ENCODE measurements around the gene BEND6. TPM values are rescaled to one million over a fixed set of nuclear protein-coding genes. Genes with fewer than 3 reads are reported as not detected.

The BEND6 gene
- total and polyA plus RNA-seq, 2 of the 13 experiments (the other 11 are each of a cell fraction or from before 2014, with no cell fraction given), result 0.20 to 0.21 TPM

DNA sequence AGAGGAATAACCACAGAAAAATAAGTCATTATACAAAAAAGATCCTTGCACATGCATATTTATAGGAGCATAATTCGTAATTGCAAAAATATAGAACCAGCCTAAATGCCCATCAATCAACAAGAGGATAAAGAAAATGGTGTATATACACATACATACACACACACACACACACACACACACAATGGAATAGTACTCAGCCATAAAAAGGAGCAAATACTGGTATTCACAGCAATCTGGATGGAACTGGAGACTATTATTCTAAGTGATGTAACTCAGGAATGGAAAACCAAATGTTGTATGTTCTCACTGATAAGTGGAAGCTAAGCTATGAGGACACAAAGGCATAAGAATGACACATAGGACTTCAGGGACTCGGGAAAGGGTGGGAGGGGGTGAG lies 89.7 kb downstream of the BEND6 start:
- WGBS (ENCODE audit: low lambda C conversion rate), result 74% methylated on average over 2 of the region's 2 CpGs
- Histone ChIP-seq H3K79me2 (ENCODE audit: insufficient read depth, low read length) (peaks cover 18% of the 10 kb centered on the region), H3K4me1 (ENCODE audit: insufficient read depth, low read length) (peaks cover 26% of the 10 kb centered on the region), H3K4me2 (ENCODE audit: low read depth, low read length) (no peak overlapping the region), H4K20me1 (ENCODE audit: insufficient read depth, low read length) (no peaks in the 10 kb centered on the region), H3K9ac (ENCODE audit: insufficient read depth, low read depth, low read length) (no peak overlapping the region), H2AFZ (ENCODE audit: low read length) (no peak overlapping the region), H3K9me3 (ENCODE audit: low read length) (no peaks in the 10 kb centered on the region), H3K36me3 (replicated peaks in 1 of 2; ENCODE audit: control insufficient read depth in 1 of 2, insufficient read depth in 2 of 2, low read length in 2 of 2) (no peaks in the 10 kb centered on the region; a peak in 1 of 5 replicates), H3K27me3 (ENCODE audit: control insufficient read depth in 1 of 2, insufficient read depth in 2 of 2, low read length in 2 of 2) (peaks cover 2 to 6% of the 10 kb centered on the region in 2 experiments; a peak in 2 of 5 replicates), H3K4me3 (replicated peaks in 1 of 3; ENCODE audit: insufficient read depth in 1 of 3, low read depth in 2 of 3, low read length in 3 of 3) (no peak overlapping the region), H3K27ac (ENCODE audit: extremely low read length, insufficient read depth, low read length) (no peak overlapping the region)
- FAIRE-seq (no peak), DNase-seq (ENCODE audit: low spot score) (no peak), ATAC-seq (no peak)
- TF ChIP-seq ZNF232 (CRISPR knock-in tag; IDR thresholded peaks at IDR 0.05; ENCODE audit: borderline replicate concordance) (no peak), TEAD2 (CRISPR knock-in tag; IDR thresholded peaks at IDR 0.05) (no peak), MAFF (IDR thresholded peaks at IDR 0.05; ENCODE audit: low read depth, low read length) (no peak), FOXA3 (CRISPR knock-in tag; IDR thresholded peaks at IDR 0.05) (no peak), ZNF10 (CRISPR knock-in tag; IDR thresholded peaks at IDR 0.05; ENCODE audit: borderline replicate concordance, low read depth) (no peak), ZNF282 (IDR thresholded peaks at IDR 0.05; ENCODE audit: partially characterized antibody) (no peak), RFX1 (IDR thresholded peaks at IDR 0.05) (no peak), MAF1 (CRISPR knock-in tag; IDR thresholded peaks at IDR 0.05; ENCODE audit: borderline replicate concordance) (no peak), RARA (CRISPR knock-in tag; IDR thresholded peaks at IDR 0.05) (no peak)
- TF ChIP-seq, protein P1, sequence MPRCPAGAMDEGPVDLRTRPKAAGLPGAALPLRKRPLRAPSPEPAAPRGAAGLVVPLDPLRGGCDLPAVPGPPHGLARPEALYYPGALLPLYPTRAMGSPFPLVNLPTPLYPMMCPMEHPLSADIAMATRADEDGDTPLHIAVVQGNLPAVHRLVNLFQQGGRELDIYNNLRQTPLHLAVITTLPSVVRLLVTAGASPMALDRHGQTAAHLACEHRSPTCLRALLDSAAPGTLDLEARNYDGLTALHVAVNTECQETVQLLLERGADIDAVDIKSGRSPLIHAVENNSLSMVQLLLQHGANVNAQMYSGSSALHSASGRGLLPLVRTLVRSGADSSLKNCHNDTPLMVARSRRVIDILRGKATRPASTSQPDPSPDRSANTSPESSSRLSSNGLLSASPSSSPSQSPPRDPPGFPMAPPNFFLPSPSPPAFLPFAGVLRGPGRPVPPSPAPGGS (CRISPR knock-in tag; IDR thresholded peaks at IDR 0.05), result no peak
- TF ChIP-seq, protein P2, sequence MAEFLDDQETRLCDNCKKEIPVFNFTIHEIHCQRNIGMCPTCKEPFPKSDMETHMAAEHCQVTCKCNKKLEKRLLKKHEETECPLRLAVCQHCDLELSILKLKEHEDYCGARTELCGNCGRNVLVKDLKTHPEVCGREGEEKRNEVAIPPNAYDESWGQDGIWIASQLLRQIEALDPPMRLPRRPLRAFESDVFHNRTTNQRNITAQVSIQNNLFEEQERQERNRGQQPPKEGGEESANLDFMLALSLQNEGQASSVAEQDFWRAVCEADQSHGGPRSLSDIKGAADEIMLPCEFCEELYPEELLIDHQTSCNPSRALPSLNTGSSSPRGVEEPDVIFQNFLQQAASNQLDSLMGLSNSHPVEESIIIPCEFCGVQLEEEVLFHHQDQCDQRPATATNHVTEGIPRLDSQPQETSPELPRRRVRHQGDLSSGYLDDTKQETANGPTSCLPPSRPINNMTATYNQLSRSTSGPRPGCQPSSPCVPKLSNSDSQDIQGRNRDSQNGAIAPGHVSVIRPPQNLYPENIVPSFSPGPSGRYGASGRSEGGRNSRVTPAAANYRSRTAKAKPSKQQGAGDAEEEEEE (CRISPR knock-in tag; IDR thresholded peaks at IDR 0.05; ENCODE audit: borderline replicate concordance), result no peak
- CTCF ChIA-PET (ENCODE audit: low intra/inter-chr PET ratio, low total read pairs), result no interaction called here
- POLR2A ChIA-PET, result no interaction called here
- in situ Hi-C loops (cut with HindIII; ENCODE audit: extremely low pct_ligation_motif_present, low pct_unique_long_range_greater_than_20kb), result loop anchor here (25.0 kb wide), 1 partner anchor 268 kb away; the partner anchor contains the start of gene PRIM2
- no TSS peak for BruUV-seq (replicated peaks)
- intact Hi-C loops (cut with micrococcal nuclease; ENCODE audit: unreplicated experiment), result no loop called here
